SU-DHL-6 (cell line): ENCODE data around the gene HPD.

ENCODE experiments used
- EZH2phosphoT487 ChIP-seq: fragments of 200-600 bp; sonication (generic), shearing (Covaris generic); conservative IDR thresholded peaks from 2 replicates; pipeline ENCODE4 v1.6.1; 2018; ENCODE audit warnings: mild to moderate bottlenecking, antibody characterized with exemption, low read length, moderate library complexity, mixed read lengths
- TF ChIP-seq, protein P1 (sequence below): fragments of 200-600 bp; sonication (generic); IDR thresholded peaks from one replicate; pipeline ENCODE4 v1.5.1; 2017; ENCODE audit warnings: antibody characterized with exemption, mild to moderate bottlenecking, low read length, moderate library complexity; ENCODE audit not compliant: insufficient read depth, poor library complexity, severe bottlenecking

DNA sequence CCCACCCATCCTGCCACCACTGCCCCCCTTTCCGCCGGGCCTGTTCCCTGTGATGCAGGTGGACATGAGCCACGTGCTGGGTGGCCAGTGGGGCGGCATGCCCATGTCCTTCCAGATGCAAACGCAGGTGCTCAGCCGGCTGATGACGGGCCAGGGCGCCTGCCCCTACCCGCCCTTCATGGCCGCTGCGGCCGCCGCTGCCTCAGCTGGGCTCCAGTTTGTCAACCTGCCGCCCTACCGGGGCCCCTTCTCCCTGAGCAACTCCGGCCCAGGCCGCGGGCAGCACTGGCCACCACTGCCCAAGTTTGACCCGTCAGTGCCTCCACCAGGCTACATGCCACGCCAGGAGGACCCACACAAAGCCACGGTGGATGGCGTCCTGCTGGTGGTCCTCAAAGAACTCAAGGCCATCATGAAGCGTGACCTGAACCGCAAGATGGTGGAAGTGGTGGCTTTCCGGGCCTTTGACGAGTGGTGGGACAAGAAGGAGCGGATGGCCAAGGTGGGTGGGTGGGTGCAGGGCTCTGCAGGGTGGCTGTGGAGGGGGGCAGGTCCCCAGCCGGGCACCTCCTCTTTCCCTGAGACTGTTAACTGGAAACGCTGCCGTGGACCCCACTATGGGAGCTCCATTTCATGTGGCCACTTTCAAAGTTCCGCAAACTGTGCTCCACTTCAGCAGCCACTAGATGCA, 44.1 kb downstream of the HPD start:
- TF ChIP-seq, protein P1, sequence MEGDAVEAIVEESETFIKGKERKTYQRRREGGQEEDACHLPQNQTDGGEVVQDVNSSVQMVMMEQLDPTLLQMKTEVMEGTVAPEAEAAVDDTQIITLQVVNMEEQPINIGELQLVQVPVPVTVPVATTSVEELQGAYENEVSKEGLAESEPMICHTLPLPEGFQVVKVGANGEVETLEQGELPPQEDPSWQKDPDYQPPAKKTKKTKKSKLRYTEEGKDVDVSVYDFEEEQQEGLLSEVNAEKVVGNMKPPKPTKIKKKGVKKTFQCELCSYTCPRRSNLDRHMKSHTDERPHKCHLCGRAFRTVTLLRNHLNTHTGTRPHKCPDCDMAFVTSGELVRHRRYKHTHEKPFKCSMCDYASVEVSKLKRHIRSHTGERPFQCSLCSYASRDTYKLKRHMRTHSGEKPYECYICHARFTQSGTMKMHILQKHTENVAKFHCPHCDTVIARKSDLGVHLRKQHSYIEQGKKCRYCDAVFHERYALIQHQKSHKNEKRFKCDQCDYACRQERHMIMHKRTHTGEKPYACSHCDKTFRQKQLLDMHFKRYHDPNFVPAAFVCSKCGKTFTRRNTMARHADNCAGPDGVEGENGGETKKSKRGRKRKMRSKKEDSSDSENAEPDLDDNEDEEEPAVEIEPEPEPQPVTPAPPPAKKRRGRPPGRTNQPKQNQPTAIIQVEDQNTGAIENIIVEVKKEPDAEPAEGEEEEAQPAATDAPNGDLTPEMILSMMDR: no peak
- no peak for TF ChIP-seq EZH2phosphoT487
